GM19238 (cell line): Measurements from ENCODE around the gene RAP1B.
"Not testable (repeated sequence)": the region's sequence is repeated elsewhere in the genome, so short reads cannot be mapped to it uniquely, and the experiment has no call there.

Experiments used
- DNase-seq: peaks from one replicate; pipeline ENCODE4 v3.0.0; 2011; ENCODE audit warnings: low spot score; ENCODE audit not compliant: insufficient read length

The RAP1B gene

GRCh38 chr12:68633614-68634558 is 23.2 kb downstream of the RAP1B start:
- DNase-seq = no peak

DNA sequence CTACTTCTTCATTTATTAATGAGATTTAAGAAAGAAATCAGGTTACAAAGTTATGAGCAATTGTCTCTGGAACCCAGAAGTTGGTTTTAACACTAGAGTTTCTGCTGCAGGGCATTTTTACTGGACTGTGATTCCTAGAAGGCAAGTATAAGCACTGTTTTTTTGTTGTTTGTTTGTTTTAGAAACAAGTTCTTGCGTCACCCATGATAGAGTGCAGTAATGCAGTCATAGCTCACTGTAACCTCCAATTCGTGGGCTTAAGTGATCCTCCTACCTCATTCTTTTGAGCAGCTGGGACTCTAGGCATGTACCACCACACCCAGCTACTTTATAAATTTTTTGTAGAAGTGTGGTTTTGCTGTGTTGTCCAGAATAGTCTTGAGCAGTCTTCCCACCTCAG is 25.6 kb downstream of the RAP1B start:
- no peak for DNase-seq

DNA sequence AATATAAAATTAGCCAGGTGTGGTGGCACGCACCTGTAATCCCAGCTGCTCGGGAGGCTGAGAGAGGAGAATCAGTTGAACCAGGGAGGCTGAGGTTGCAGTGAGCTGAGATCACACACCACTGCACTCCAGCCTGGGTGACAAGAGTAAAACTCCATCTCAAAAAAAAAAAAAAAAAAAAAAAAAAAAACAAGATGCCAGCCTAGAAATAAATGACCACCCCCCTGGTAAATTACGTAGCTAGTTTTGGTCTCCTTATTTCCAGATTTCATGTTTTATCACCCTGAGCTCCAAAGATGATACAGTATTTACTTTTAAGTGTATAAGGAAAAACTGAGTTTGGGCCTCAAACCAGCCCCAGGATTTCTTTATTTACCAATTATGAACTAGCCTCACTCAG is 26.7 kb downstream of the RAP1B start:
- not testable (repeated sequence) for DNase-seq

DNA sequence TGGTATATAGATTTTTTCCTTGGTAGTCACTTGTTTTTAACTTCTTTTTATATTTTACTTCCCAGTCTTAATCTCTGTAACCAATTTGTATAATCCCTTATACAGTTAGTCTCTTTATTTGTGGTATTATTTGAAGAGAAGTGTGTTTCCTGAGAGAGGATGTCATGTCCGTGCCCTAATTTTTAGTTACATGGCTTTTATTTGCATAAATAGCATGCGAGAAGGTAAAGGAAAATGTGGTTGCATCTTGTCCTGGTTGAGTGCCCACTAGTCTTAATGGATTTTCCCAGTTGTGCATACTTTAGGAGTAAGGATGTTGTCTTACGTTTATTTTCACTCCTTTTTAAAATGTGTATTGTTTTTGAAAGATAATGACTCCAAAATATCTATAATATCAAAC is 27.5 kb downstream of the RAP1B start:
- no peak for DNase-seq

GRCh38 chr12:68638721-68639395 is 28.2 kb downstream of the RAP1B start:
- no peak for DNase-seq

DNA sequence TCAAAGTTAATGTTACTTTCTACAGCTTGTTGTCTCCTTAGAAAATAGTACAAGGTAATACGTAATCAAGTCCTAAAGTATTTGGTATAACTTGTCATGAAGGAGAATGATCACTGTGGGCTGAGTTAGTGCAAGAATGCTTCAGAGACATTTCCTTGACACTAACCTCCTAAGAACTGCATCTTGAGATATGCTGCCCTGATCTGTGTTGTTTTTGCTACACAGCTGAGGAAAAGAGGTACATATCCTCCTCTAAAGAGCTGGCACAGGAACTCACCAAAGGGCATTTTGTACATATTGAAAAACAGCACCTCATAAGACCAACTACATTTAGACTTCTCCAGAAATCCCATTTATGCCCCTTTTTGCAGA is 28.7 kb downstream of the RAP1B start:
- DNase-seq = no peak

DNA sequence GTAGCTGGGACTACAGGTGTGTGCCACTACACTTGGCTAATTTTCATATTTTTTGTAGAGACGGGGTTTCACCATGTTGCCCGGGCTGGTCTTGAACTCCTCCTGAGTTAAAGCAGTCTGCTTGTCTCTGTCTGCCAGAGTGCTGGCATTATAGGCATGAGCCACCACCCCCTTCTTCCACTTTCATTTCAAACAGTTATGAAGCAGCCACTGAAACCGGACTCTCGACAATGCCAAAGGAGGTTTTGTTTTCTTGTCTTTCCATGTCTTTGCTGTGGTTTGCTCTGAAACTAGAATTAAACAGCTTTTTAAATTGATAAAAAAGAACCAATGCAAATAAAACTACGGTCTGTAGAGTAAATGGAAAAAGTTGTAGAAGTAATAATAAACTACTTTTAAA is 30.4 kb downstream of the RAP1B start:
- DNase-seq = peak; percentile 17

DNA sequence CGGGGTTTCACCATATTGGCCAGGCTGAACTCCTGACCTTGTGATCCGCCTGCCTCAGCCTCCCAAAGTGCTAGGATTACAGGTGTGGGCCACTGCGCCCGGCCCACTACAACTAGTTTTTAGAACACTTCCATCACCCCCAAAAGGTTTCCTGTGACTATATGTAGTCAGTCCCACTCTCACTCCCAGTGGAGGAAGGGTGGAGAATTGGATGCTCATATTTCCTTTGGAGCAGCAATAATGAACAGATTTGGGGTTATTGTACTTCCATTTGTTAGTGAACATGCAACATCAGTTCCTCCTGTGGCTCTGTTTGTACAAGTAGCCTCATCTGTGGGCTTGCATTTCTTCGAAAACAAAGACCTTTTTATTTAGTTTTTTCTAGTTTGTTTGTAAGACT is 35.8 kb downstream of the RAP1B start:
- DNase-seq = no peak

DNA sequence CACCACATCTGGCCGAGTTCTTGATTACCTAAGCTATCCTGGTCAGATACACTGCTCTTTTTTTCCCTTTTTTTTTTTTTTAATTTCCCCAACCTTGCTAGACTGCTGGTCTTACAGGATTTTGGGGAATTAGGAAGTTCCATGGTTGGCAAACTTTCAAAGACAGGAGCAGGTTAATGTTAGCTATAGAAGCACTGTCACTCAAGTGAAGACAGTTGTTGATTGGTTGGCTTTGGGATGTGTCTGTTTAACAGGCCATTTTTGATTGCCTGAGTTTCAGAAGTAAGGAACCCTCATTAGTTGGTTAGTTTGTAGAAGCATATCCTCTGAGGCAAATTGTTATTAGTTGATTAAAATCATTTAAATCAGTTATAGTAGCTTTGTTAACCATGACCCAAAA is 36.8 kb downstream of the RAP1B start:
- no peak for DNase-seq

- DNase-seq = no peak
Measured at GRCh38 chr12:68648179-68648578, 37.5 kb downstream of the RAP1B start.

- DNase-seq = no peak
Measured at GRCh38 chr12:68665016-68665569, 54.4 kb downstream of the RAP1B start.

DNA sequence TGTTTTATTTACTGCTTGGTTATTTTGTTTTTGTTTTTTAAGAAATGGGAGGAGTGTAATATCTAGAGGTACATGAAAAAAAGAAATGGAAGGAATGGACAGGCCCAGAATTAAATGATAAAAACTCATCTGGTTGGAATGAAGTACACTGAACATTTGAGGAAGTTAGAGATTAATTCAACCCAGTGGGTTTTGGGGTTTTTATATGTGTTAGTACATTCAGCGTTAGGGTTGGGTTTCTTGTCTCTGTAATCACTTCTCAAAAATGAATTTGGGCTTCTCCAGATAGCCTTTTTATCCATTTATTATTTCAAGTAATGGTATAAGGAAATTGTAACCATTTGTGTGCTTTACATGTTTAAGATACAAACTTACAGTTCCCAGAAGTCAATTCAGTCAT is 56.6 kb downstream of the RAP1B start:
- DNase-seq = no peak

- no peak for DNase-seq
Measured at GRCh38 chr12:68667896-68668295, 57.2 kb downstream of the RAP1B start.

- DNase-seq = no peak
Measured at GRCh38 chr12:68671179-68671578, 60.5 kb downstream of the RAP1B start.

- DNase-seq = no peak
Measured at GRCh38 chr12:68673788-68674187, 63.1 kb downstream of the RAP1B start.

DNA sequence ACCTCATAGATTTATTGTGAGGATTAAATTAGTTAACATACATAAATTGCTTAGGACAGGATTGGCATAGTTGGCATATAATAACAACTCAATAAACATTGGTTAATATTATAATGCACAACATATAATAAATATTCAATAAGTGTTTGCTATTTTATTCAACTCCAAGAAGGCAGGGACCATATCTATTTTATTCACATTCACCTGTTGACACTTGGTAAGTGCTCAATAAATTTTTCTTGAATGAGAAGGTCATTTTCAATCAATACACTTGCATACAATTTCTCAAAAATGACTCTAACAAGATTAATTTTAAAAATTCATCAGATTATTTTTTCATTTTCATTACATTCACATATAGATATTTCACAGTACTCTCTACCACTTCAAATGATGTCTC is 63.7 kb downstream of the RAP1B start:
- no peak for DNase-seq

DNA sequence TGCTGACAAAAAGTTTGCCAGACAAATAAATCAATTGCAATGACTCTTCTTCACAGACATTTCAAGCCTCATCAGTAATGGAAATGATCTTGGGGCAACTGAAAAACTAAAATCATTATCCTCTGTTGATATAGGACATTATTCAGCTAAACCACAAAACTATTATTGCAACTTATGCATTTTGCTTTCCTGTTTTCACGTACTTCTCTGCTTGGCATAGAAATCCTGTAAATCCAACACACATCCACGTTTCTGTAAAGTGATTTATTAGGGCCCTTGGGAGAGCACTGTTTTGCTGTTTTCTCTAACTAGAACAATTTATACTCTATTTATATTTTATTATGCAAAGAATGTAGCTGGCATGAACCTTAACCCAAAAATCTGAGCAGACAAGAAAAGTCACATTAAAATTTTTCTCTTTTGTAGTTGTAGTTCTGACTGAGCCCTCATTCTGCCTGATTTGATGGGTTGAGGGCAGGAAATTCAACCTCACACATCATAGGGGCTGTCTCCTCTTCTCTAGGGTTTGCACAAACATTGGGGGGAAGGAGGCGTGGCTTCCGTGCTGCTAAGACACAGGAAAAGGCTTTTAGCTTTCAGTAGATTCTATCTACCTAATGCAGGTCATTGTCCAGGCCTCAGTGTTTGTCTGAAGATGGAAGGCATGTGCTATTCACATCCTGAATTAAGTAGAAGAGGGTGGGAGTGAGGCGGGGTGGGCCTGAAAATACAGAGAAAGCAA is 64.6 kb downstream of the RAP1B start:
- no peak for DNase-seq

DNA sequence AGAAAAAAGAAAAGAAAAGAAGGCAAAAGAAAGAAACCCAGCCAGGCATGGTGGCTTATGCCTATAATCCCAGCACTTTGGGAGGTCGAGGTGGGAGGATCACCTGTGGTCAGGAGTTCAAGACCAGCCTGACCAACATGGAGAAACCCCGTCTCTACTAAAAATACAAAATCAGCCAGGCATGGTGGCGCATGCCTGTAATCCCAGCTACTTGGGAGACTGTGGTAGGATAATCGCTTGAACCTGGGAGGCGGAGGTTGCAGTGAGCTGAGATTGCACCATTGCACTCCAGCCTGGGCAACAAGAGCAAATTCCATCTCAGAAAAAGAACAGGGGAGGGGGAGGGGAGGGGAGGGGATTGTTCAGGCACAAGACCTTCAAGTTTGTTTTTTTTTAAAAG is 66.2 kb downstream of the RAP1B start:
- not testable (repeated sequence) for DNase-seq

- no peak for DNase-seq
Measured at GRCh38 chr12:68686262-68686594, 75.5 kb downstream of the RAP1B start.

DNA sequence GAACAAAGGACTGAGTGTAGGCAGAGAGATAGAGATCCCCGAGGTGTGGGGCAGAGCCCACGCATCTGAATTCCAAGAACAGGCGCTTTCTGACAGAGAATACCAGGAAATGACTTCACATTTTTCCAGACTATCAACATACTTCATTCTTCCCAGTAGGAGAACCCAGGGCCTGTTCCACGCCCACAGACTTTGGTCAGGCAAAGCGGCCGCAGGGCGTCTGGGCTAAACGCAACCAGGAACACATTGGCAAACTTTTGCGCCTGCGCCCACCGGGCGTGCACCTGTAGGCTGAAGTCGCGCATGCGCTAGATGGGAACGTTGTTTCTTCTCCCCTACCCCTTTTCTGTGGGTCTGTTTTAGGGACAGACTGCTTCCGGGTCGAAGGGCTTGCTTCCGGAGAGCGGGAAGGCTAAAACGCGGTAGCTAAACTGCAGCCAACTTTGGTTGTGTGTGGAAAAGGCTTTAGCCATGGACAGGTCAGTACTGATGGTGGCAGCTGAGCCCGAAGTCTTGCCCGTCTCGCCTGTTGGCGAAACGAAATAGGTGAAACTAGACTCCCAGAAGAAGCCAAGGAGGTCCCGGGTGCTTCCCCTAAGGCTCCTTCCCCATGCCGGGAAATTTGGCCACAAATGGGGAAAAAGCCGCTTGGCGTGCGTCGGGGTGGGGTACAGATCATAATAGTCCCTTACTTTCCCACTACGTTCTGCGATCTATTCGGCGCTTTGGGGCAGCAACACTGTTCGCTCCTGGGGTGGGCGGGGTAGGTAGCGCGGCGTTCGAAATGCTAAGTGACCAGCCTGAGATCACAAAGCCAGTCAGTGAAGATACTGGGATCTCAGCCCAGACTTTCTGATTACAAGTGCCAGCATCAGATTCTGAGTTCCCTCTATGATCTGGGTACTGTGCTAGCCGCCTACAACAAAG is 76.2 kb downstream of the RAP1B start, which contains the start of gene NUP107:
Gene NUP107 (plus strand): TSS at position 384 of the 927 bp plus-strand sequence. CDS start 88 bp downstream, at position 472.
- DNase-seq = peak; percentile 89

DNA sequence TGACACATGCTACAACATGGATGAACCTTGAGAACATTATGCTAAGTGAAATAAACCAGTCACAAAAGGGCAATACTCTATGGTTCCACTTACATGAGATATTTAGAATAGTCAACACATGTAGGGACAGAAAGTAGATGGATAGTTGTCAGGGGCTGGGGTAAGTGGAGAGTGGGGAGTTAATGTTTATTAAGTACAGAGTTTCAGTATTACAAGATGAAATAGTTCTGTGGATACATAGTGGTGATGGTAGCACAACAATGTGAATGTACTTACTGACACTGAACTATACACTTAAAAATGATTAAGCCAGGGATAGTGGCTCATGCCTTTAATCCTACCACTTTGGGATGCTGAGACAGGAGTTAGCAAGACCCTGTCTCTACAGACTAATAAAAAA is 84.8 kb downstream of the RAP1B start:
- no peak for DNase-seq
